T1000 (cell line): ENCODE results near the gene MGARP.
A peak's percentile ranks its signal among the peaks of the same experiment; 100 is the strongest.

Source experiments
- DNase-seq: peaks from one replicate; lab custom pipeline; 2025; ENCODE audit warnings: mixed read lengths; lab: John Stamatoyannopoulos, UW

MGARP gene

DNA sequence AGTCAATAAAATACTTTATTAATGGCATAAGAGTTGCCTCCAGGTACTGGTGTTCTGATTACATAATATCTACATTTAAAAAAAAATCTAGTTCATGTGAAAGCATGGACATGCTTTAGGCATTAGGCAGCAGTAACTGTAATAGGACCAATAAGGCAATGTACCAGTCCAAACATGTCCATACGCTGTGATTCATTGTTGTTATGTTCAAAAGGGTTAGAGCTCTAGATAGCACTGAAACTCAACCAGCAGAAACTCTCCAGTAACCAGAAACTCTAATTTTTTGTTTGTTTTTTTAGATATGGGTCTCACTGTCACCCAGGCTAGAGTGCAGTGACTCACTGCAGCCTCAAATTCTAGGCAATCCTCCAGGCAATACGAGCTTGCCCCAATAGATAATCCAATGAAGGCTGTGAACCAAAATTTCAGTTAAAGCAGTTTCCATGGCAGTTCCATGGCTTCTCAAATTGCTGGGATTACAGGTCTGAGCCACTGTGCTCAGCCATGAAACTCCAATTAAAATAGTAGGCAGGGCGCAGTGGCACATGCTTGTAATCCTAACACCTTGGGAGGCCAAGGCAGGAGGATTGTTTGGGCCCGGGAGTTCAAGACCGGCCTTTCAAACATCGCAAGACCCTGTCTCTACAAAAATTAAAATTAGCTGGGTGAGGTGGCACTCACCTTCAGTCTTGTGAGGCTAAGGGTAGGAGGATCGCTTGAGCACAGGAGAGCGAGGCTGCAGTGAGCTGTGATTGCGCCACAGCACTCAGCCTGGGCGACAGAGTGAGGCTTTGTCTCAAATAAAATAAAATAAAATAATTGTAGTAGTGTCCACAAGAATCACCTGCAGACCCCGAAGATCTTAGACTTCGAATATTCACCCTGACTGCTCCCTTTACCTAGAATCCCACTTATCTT is 36.3 kb downstream of the MGARP start:
- DNase-seq = peak; percentile 50

DNA sequence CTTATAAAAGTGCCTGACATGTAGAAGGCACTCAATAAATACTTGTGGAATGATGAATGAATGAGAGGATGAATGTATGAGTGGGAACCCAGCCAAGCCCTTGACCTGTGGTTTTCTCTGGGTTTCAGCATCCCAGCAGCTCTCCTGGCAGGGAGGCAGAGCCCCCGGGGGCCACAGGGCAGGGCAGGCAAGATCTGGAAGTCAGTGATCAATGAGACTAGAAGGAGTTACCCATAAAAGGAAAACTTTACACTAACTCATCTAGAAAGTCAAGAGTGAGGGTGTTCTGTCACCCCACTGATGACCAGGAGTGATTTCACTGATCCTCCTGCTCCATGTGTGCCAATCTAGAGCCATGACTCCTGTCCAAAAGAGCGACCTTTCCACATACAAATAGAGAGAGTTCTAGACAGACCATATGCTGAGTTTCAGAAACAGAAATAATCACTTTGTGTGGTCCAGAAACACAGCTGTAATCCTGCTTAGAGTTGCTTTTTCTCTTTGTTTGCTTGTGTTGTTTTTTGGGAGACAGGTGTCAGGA is 37.4 kb downstream of the MGARP start:
- peak; percentile 62 for DNase-seq

DNA sequence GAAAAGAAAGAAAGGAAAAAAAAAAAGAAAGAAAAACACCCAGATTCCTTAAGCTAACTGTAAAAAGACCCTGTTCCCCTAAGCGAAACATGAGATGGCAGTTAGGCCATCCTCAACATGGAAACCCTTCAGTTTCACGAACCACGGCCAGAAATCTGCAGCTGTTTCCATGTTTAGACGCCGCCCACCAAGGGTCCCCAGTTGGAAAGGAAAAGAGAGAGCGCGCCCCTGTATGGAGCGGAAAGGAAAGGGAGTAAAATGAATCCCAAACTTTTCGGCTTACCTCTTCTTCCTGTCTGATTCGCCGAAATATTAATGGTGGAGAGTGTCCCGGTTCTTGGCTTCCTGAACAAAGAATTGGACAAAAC is 38.3 kb downstream of the MGARP start:
- DNase-seq = no peak

DNA sequence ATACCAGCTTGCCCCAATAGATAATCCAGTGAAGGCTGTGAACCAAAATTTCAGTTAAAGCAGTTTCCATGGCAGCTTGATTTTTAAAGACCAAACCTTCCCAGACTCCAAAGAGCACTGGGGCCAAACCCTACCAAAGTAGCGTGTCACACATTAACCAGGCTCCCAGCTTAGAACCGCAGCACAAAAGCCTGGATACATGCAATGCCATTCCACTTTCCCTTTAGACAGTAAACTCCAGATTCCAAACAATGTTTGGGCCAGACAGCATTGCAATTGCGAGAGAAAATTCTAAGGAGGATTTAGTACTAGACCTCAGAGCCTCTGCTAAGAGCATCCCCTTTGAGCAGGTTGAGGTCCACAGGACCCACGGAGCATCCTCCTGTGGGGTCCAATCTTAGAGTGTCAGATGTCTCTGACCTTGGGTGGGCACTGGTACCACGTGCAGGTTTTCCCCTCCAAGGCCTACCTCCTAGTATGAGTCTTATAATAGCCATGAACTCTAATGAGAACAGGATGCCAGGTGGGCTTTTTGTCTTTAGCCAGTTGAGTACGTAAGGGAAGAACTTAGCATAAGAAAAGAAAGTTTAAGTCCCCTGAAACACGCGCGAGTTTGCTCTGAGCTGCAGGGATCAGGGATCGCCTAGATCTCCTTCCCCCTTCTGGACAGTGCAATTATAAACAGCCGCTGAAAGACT is 38.8 kb downstream of the MGARP start:
- no peak for DNase-seq

DNA sequence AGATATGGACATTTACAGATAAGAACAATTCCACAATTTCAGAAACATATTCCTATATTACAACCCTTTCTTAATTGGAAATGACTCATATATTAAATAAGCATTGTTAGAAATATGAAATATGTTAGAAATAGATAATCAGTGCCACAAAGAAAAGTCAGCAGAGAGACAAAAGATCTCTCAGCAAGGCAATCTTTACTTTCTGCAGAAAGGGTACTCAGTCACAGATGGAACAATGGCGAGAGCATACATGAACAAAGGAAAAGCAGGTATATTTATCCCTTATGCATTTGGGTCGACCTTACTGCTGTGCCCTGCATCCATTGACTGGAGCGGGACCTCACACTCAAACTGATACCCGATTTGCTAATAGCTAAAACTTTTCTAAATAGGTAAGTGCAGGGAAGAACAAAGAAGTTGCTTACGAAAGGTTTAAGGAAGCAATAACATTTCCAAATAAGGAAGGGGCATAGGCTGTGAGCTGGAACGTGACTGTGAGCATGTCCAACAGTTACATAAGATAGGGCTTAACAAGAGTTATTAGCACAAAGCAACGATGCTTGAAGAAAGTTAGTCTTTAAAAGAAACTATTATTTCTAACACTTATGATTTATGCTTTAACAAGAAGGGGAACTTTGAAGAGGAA is 40.8 kb downstream of the MGARP start:
- no peak for DNase-seq

DNA sequence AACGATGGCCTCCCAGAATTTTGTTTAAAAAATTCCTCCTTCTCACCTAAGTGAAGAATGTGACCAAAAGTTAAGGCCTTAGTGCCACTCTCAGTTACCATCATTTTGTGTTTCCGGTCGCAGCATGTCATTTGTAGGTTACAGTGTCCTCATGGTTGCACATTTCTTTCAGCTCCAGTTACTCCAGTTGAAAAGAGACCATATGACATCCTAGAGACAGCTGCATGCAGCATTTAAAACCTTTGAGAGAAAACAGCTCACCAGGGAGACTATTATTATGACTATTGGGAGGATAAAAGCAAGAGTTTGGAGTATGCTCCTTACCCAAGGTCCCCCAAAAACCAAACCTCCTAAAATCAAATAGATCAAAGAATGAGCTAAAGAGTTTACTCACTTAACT is 45.8 kb downstream of the MGARP start:
- no peak for DNase-seq

DNA sequence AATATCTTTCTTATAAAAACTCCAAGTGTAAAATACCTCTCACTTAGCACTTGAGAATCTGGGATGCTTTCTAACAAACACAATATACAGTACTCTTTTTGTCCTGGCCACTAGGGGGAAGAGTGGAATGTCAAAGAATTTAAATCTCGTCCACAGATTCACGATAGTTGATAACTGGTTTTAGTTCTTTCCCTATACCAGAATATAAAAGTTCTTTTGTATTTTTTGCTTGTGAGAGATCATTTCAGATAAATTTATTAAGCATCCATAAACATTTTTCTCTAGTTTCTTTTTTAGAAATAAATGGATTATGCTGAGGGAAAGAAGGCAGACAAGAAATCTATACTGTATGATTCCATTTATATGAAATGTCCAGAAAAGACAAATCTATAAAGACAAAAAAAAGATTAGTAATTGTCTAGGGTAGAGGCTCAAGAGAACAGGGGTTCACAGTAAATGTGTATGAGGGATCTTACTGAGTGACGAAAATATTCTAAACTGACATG is 50.4 kb downstream of the MGARP start:
- DNase-seq = peak; percentile 1

DNA sequence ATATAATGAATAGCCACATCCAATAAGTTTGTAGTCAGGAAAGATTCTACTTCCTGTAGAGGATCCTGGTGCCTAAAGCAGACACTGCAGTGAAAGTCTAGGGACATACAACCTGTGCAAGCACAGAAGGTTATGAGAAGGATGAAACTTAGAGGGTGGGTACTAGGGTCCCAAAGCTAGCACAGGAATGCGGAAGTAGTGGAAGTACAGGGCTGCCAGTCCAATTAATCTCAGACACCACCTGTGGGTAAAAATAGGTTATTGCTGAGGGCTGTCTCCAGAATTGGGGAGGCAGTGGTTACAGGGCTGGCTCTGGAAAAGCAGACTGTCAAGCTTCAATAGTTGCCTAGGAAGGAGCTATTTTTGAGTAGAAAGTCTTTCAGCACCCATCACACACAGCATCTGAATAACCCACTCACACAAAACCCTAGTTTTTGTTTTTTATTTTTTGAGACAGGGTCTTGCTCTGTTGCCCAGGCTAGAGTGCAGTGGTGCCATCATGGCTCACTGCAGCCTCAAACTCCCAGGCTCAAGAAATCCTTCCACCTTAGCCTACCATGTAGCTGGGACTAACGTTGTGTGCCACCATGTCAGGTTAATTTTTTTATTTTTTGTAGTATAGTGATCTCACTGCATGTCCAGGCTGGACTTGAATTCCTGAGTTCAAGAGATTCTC is 52.2 kb downstream of the MGARP start:
- no peak for DNase-seq

DNA sequence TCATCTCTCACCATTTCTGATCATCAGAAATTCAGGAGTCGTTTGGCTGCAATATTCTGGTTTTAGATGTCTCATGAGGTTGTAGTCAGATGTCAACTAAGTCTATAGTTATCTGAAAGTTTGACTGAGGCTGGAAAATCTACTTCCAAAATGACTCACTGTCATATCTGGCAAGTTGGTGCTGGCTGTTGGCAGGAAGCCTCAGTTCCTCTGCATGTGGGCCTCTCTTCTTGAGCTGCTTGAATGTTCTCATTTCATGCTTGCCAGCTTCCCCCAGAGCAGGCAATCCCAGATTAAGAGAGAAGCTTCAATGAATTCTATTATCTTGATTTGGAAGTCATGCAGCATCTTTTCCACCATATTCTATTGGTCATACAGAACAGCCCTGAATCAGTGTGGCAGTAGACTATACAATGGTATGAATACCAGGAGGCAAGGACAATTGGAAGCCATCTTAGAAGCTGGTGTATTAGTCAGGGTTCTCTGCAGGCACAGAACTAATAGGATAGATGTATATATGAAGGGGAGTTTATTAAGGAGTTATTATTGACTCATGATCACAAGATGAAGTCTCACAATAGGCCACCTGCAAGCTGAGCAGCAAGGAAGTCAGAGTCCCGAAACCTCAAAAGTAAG is 56.2 kb downstream of the MGARP start:
- DNase-seq = peak; percentile 19

DNA sequence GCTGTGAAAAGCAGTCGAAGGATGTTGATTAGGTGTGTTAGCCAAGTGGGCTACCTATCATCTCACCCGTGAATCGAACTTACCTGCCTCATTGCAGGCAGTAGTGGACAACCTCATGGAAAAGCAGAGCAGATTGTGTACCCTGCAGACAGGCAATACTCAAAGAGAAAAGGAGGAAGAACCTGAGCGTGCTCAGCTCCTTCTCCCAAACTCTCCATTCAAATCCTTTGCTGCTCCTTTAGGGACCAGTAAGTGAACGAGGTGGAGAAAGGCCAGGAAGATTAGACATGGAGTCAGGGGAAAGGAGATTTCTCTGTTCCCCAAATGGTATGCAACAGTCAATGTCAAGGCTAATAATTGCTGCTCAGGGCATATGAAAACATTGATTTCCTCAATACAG is 57.8 kb downstream of the MGARP start:
- DNase-seq = no peak

DNA sequence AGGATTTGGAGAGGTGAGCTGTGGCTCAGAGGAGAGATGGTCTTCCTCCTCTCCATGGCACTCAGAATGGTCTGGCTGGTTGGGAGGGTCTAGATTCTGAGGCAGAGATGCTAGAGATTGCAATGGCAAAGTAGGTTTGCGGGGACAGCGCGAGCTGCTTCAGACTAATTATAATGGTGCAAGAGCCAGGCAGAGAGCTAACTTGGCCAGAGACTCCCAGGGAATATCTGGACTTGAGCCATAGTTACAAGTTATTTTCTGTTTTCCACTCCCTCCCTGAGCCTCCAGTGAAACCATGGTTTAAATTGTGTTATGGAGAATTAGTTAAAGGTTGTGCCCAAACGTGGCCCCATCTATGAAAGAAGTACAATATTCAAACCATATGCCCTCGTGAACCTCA is 58.3 kb downstream of the MGARP start:
- no peak for DNase-seq

DNA sequence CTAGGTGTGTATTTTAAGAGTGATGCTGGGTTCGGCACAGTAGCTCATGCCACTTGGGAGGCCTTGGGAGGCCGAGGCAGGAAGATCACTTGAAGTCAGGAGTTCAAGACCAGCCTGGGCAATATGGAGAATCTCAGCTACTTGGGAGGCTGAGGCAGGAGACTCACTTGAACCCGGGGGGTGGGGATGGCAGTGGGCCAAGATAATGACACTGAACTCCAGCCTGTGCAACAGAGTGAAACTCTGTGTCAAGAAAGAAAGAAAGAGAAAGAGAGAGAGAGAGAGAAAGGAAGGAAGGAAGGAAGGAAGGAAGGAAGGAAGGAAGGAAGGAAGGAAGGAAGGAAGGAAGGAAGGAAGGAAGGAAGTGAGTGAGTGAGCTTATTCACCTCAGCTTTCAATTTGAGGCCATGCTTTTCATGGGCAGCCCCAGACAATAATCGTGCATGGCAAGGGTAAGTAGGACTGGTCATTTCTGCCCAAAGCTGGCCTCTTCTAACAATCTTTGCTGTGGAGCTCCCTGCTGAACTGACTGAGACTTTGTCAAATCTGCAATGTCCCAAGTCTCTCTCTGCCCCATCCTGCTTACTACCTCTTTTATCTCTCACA is 60.5 kb downstream of the MGARP start:
- DNase-seq = no peak
